ENCODE data around the gene IGF2R.

DNA sequence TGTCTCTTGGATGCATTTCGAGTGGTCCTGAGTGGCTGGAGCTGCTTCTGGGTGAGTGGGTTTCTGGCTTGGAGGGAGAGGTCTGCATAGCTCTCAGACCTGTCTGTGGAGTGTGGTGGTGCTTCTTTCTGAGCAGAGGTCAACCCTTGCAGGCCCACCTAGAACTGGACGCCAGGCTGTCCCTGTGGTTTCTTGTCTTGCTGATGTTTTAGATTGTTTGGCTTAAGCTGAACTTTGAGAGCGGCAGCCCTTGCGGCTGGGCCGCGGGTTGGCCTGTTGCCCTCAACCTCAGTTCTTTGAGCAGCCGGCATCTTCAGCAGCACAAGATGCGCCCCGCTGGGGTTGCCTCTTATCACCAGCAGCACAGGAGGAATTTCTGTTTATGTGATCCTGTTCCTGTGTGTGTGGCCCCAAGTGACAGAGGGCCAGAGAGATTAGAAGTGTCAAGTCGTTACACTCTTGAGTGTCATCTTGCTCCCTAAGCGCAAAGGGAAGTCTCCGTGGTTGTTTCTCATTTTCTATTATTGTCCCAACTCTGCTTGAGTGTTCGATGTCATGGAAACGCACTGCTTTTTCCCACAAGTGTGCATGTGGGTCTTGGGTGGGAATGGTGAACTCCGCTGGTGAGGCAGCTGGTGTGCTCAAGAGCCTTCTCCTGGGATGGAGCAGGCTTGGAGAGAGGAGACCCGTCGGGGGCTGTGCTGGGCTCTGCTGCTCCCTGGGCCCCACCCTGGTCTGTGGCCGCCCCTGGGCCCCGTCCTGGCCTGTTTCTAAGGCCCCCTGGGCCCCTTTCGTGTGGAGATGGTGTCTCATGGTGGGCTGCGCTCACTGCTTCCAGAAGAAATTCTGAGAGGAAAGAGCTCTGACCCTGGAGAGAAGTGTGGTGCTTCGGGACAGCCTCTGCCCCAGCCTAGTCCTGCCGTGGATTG is 132.7 kb downstream of the IGF2R start:
- TF ChIP-seq POLR2A (IDR thresholded peaks at IDR 0.05; ENCODE audit: low read depth, low read length) (no peak), TAF1 (IDR thresholded peaks at IDR 0.05; ENCODE audit: borderline replicate concordance, low read depth, low read length) (no peak)

Measured in GM12892 (cell line).